GM21576 (cell line): Measurements from ENCODE around the gene FEV.

Experiments
- ATAC-seq: cut with Tn5 transposase; IDR thresholded peaks from one replicate; pipeline ENCODE4 v1.9.1; 2021; ENCODE audit warnings: mild to moderate bottlenecking, moderate library complexity; ENCODE audit not compliant: unreplicated experiment

The FEV gene

DNA sequence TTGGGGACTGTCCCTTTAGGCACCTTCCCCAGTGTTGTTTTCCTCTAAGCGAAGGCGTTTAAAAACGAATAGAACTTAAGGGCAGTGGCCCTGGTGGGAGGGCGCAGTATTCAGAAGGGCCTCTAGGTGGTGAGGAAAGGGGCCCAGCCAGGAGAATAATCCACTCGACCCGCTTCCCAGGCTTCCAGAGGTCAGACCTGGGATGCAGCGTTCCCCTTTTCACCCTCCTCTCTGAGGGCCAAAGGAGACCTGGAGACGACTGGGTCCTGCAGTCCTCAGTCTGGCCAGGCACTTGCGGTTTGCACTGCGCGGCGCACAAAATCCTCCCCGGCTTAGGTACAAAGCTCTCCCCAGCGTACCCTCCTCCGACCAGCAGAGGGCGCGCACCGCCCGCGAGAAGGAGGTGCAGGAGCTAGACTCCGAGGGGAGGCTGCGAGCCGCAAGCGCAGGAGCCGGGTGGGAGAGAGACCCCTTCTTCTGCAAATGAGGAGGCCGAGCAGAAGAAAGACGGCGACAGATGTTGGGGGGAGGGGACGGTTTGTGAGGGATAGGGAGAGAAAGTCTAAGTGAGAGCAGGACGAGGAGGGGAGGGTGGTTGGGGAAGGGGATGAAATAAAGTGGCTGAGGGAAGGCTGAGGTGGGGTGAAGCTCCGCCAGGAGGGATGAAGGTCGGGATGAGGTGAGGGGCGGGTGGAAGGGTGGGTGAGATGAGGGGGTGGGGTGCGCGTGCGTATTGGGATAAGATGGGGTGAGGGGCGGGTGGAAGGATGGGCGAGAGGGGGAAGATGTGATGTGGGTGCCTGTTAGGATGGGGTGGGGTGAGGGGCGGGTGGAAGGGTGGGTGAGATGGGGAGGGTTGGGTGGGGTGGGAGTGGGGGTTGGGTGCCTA lies 4.9 kb downstream of the FEV start:
- ATAC-seq: peak; percentile 87

DNA sequence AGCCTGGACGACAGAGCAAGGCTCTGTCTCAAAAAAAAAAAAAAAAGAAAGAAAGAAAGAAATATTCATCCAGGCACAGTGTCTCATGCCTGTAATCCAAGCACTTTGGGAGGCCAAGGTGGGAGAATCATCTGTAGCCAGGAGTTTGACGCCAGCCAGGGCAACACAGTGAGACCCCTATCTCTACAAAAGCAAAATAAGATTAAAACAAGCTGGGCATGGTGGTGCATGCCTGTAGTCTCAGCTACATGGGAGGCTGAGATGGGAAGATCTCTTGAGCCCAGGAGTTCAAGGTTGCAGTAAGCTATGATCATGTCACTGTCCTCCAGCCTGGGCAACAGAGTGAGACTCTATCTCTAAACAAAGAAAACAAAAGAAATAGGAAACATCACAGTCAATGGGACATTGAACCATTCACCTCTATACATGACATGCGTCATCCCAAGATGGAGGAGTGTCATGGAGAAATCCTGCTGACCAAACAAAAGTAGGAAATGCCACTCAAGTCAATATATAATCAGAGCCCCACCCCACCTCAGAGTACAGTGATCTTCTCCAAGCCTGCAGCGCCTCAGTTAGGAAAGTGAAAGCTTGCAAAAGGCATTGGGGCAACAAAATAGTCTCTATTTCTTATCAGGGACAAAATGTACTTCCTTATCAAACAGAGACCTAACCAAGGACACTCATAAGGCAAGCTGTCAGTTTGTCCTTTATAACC lies 9.8 kb downstream of the FEV start:
- ATAC-seq: no peak

GRCh38 chr2:218970894-218971293 lies 14.1 kb downstream of the FEV start:
- ATAC-seq: no peak

- no peak for ATAC-seq
Measured at GRCh38 chr2:218964041-218964771, 20.8 kb downstream of the FEV start.

GRCh38 chr2:218963601-218964000 lies 21.4 kb downstream of the FEV start:
- ATAC-seq: no peak

DNA sequence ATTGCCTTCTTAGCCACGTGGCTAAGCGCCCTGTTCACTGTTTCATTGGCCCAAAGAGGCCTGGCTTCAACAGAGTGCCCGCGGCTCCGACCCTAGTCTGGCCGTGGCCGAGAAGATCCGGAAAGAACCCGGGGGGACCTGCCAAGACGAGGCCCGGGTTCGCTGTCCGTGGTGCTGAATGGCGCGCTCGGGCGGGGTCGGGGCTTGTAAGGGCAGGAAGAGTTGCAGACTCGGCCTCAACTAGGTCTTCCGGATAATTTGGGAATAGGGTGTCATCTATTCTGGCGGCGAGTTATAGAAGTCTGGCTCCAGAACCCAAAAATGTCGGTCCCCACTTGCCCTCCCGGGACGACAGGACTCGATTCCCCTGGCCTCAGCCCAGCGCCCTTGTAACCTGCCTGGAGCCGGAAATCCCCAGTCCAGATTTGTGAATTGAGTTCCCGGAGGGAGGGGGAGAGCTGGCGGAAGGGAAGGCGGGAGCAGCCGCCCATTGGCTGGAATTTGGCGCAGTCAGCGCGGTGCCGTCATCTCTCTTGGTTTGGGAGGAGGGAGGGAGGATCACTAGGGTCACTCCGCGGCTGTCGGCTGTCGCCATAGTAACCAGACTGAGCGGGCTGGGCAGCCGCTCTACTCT lies 22.0 kb downstream of the FEV start:
- no peak for ATAC-seq

DNA sequence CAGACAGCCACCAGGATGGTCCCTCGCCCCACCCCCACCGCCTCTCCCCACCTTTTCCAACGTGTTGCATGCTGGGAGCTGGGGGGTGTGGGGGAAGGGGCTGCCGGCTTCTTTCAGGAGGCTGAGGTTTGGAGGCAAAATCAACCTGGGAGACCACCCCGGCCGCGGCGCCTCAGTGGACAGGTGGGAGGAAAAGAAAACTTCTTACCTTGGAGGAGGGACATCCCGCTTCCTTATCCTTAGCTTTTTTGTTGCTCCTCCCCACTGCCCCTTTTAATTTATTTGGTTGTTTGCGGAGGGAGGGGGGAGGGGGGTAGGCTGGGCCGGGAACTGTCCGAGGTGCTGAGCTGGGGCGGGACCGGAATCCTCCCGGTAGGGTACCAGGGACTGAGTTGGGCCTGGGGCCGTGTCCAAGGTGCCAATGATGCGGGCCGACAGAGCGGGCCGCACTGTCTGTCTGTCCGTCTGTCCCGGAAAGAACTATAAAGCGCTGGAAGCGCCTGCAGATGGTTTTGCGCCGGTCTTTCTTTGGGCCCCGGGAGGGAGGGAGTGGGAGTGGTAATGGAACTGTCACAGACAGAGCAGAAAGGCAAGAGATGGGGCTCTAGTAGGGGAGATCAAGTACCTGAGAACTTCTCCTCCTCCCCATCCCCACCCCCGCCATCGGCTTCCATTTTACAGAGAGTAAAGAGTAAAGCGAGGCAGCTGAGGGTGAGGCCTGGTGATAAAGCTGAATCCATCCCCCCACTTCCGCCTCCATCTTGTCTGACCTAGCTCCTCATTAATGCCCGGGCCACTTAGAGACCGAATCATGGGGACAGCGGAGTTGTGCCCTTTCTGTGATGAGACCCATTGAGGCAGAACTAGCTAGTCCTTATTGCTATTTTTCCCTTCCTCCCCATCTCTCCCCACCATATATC lies 23.1 kb downstream of the FEV start:
- ATAC-seq: no peak

DNA sequence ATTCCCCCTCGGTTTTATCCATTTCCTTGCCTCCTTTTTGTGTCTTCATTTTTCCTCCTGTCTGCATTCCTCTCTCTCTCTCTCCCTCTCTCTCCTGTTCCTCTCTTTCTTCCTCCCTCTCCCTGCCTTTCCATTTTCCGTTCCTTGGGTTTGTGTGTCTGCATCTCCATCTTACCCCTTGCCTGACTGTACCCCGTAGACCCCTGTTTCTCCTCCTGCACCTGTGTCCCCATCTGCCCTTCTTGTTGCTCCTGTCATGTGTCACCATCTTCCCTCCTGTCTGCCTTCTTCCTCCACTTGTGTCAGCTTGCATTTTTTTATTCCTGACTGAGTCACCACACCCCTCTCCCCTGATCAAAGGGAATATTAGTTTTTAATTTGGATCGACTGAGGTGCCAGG lies 23.8 kb downstream of the FEV start:
- ATAC-seq: no peak

DNA sequence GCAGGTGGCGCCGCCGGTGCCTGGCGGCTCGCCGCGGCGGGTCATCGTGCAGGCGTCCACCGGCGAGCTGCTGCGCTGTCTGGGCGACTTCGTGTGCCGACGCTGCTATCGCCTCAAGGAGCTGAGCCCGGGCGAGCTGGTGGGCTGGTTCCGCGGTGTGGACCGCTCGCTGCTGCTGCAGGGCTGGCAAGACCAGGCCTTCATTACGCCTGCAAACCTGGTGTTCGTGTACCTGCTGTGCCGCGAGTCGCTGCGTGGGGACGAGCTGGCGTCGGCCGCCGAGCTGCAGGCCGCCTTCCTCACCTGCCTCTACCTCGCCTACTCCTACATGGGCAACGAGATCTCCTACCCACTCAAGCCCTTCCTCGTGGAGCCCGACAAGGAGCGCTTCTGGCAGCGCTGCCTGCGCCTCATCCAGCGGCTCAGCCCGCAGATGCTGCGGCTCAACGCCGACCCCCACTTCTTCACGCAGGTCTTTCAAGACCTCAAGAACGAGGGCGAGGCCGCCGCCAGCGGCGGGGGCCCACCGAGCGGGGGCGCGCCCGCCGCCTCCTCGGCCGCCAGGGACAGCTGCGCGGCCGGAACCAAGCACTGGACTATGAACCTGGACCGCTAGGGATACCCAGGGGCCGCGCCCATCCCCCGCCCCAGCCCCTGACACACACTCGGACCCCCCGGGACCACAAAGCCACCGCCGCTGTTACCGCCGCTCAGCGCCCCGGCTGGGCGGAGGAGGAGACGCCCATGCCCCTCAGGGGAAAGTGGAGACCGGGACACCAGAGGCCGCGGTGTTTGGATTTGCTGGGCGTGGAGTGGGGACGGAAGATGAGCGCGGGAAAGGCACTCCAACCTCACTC lies 24.4 kb downstream of the FEV start:
- ATAC-seq: no peak

GRCh38 chr2:218959761-218960308 lies 25.1 kb downstream of the FEV start:
- no peak for ATAC-seq

DNA sequence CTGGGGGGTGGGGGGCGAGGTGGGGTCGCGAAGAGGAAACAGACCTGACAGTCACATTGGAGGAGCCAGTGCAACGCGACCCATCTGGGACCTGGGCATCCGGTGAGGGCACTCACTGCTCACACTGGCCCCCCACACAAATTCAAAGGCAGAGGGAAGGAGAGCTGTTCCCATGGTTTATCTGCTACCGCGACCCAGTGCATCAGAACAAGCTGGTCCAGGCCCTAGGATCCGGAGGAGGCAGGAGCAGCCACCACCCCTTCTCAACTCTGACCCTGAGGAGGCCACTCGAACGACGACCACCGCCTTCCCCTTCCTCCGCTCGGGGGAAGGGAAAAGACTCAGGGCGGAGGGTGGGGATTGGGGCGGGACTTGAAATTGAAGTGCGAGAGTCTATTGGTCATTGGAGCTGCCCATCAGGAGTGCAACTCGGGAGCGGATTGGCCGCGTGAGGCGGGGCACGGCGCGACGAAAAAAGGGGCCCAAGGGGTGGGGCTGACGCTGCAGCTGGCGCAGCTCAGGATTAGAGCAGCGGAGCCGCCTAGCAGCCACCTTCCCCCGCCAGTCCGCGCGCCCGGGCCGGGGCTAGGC lies 25.7 kb downstream of the FEV start, which contains the start of gene CDK5R2:
CDK5R2 (plus strand) TSS at position 526 of the 591 bp plus-strand sequence. CDS start 155 bp downstream, outside the sequence.
- ATAC-seq: peak; percentile 96

GRCh38 chr2:218958276-218958675 lies 26.7 kb downstream of the FEV start:
- no peak for ATAC-seq

DNA sequence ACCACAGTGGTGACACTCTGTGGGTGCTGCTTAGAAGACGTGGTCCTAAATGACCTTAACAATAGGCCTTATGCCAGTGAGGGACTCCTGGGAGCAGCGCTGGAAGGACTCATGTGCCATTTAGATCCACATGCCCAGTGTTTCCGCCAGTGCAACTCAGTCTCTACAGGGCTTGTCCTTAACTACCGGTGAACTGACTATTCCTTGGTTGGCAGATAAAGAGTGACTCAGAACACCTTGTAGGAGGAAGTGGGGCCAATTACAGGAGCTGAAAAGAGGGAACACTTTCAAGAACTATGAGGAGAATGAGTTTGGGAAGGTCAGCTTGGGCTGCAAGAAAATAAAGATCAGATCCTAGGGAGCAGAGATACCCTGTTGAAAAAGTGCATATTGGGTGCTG lies 27.3 kb downstream of the FEV start:
- ATAC-seq: no peak

- no peak for ATAC-seq
Measured at GRCh38 chr2:218956039-218956438, 28.9 kb downstream of the FEV start.

GRCh38 chr2:218954541-218955300 lies 30.3 kb downstream of the FEV start:
- ATAC-seq: no peak

DNA sequence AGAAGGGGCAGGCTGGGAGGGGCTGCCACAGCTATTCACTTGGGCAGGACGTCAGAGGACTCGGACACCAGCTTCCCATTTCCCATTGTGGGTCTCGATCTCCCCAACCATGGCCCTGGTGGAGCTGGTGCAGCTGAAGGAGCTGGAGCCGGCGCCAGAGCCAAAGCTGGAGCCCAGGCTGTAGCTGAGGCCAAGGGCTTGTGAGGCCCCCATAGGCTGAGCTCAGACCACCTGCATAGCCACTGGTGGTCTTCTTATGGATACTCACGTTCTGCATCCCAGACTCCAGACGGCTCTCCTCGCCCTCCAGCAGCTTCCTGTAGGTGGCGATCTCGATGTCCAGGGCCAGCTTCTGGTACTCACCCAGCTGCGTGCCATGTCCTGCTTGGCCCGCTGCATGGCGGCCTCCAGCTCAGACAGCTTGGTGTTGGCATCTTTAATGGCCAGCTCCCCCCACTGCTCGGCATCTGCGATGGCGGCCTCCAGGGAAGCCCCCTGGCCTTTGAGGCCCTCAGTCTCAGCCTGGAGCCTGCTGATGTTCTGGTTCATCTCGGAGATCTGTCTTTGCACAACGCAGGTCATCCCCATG lies 31.5 kb downstream of the FEV start:
- ATAC-seq: no peak

DNA sequence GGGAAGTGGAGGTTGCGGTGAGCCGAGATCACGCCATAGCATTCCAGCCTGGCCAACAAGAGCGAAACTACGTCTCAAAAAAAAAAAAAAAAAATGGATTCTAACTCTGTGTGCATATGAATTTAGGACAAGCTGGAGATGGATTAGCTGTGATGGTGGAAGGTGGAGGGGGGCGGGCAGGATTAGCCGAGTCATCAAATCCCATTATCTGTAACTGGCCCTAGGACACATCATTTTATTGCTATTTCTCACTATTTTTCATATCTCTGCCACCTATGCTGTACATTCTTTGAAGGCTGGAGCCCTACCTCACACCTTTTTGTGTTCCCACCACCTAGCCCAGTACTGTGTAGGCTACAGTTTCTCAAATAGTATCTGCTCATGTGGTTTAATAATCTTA lies 32.8 kb downstream of the FEV start:
- no peak for ATAC-seq
